SHP77 (cell line): ENCODE measurements around the gene AP1G2.

ENCODE experiments used
- DNase-seq, 2 experiments: peaks; one replicate each; lab custom pipeline; 2025; lab: John Stamatoyannopoulos, UW

AP1G2 gene

GRCh38 chr14:23558346-23559009, 9.1 kb downstream of the AP1G2 start:
- no peak for DNase-seq

- no peak for DNase-seq
These were observed 9.6 kb downstream of the AP1G2 start for GRCh38 chr14:23557946-23558345.

- no peak for DNase-seq
These were observed 10.1 kb downstream of the AP1G2 start for GRCh38 chr14:23557521-23557920.

GRCh38 chr14:23556700-23557440, 10.7 kb downstream of the AP1G2 start:
- DNase-seq, result peak in 1 of 2 experiments; percentile 12

GRCh38 chr14:23555882-23556699, 11.5 kb downstream of the AP1G2 start, which contains the start of gene THTPA:
Gene THTPA (plus strand): TSS chr14:23556271. CDS start chr14:23556758, 487 bp downstream.
- peak; percentile 97 to 98 for DNase-seq

GRCh38 chr14:23555533-23555881, 12.1 kb downstream of the AP1G2 start:
- no peak for DNase-seq

- DNase-seq, result peak; percentile 87 to 95
These were observed 16.1 kb downstream of the AP1G2 start, which contains the start of gene ZFHX2 for GRCh38 chr14:23551266-23552028. Gene ZFHX2 (minus strand): TSS chr14:23551765. CDS start chr14:23535325, 16,440 bp downstream.

GRCh38 chr14:23550812-23551265, 16.8 kb downstream of the AP1G2 start:
- DNase-seq, result no peak

- no peak for DNase-seq
These were observed 17.3 kb downstream of the AP1G2 start for GRCh38 chr14:23550131-23550811.

- DNase-seq, result peak; percentile 79 to 84
These were observed 19.0 kb downstream of the AP1G2 start for GRCh38 chr14:23548351-23549318.

GRCh38 chr14:23547924-23548323, 19.7 kb downstream of the AP1G2 start:
- DNase-seq, result no peak

- no peak for DNase-seq
These were observed 21.0 kb downstream of the AP1G2 start for GRCh38 chr14:23546450-23547035.

GRCh38 chr14:23545740-23546365, 21.7 kb downstream of the AP1G2 start:
- DNase-seq, result no peak

- DNase-seq, result peak; percentile 83 to 91
These were observed 22.8 kb downstream of the AP1G2 start for GRCh38 chr14:23544511-23545447.

- DNase-seq, result no peak
These were observed 24.2 kb downstream of the AP1G2 start for GRCh38 chr14:23543403-23543802.

GRCh38 chr14:23542261-23542660, 25.3 kb downstream of the AP1G2 start:
- no peak for DNase-seq

GRCh38 chr14:23540141-23540469, 27.5 kb downstream of the AP1G2 start:
- no peak for DNase-seq
